Measurements from ENCODE around the gene TMIGD2. TPM values are rescaled to one million over a fixed set of nuclear protein-coding genes. Genes with fewer than 3 reads are reported as not detected.

TMIGD2 gene
- total and polyA plus RNA-seq, 2 donors from 2014 or later: 0.47 TPM; not detected in 1

- Histone ChIP-seq H3K9me3 (ENCODE audit: control insufficient read depth in 2 of 3, insufficient read depth in 1 of 3, low read length in 3 of 3) (no peaks in the 10 kb centered on the region), H3K27ac (ENCODE audit: low read depth in 2 of 2, low read length in 2 of 2) (no peak overlapping the region), H3K4me1 (ENCODE audit: control insufficient read depth in 2 of 3, insufficient read depth in 2 of 3, low read depth in 1 of 3, low read length in 3 of 3) (peaks cover 0 to 10% (median 0%) of the 10 kb centered on the region in 3 donors), H3K36me3 (ENCODE audit: control insufficient read depth in 2 of 3, insufficient read depth in 3 of 3, low read length in 3 of 3) (no peaks in the 10 kb centered on the region), H3K4me3 (ENCODE audit: low read length in 3 of 3) (no peak overlapping the region), H3K27me3 (ENCODE audit: control insufficient read depth, insufficient read depth, low read length) (no peaks in the 10 kb centered on the region), H3K9ac (ENCODE audit: low read length in 3 of 3) (no peak overlapping the region)
- intact Hi-C loops (cut with DNase I): no loop called here
- DNase-seq (no peak), FAIRE-seq (no peak)
- no peak for TF ChIP-seq CTCF (IDR thresholded peaks at IDR 0.05; ENCODE audit: borderline replicate concordance, extremely low read depth, insufficient read depth)
These were observed 22.0 kb upstream of the TMIGD2 start for GRCh38 chr19:4324228-4324627.

GRCh38 chr19:4323692-4324091 lies 21.5 kb upstream of the TMIGD2 start:
- intact Hi-C loops (cut with DNase I): no loop called here
- no peaks in the 10 kb centered on the region for H3K36me3 ChIP-seq (ENCODE audit: control insufficient read depth in 2 of 3, insufficient read depth in 3 of 3, low read length in 3 of 3)
- H3K27me3 ChIP-seq (ENCODE audit: control insufficient read depth, insufficient read depth, low read length): no peaks in the 10 kb centered on the region
- peaks cover 0 to 10% (median 0%) of the 10 kb centered on the region in 3 donors for H3K4me1 ChIP-seq (ENCODE audit: control insufficient read depth in 2 of 3, insufficient read depth in 2 of 3, low read depth in 1 of 3, low read length in 3 of 3)
- DNase-seq (no peak), FAIRE-seq (no peak)
- no peak overlapping the region for H3K27ac ChIP-seq (ENCODE audit: low read depth in 2 of 2, low read length in 2 of 2)
- H3K4me3 ChIP-seq (ENCODE audit: low read length in 3 of 3): no peak overlapping the region
- no peaks in the 10 kb centered on the region for H3K9me3 ChIP-seq (ENCODE audit: control insufficient read depth in 2 of 3, insufficient read depth in 1 of 3, low read length in 3 of 3)
- no peak for TF ChIP-seq CTCF (IDR thresholded peaks at IDR 0.05; ENCODE audit: borderline replicate concordance, extremely low read depth, insufficient read depth)
- no peak overlapping the region for H3K9ac ChIP-seq (ENCODE audit: low read length in 3 of 3)

DNA sequence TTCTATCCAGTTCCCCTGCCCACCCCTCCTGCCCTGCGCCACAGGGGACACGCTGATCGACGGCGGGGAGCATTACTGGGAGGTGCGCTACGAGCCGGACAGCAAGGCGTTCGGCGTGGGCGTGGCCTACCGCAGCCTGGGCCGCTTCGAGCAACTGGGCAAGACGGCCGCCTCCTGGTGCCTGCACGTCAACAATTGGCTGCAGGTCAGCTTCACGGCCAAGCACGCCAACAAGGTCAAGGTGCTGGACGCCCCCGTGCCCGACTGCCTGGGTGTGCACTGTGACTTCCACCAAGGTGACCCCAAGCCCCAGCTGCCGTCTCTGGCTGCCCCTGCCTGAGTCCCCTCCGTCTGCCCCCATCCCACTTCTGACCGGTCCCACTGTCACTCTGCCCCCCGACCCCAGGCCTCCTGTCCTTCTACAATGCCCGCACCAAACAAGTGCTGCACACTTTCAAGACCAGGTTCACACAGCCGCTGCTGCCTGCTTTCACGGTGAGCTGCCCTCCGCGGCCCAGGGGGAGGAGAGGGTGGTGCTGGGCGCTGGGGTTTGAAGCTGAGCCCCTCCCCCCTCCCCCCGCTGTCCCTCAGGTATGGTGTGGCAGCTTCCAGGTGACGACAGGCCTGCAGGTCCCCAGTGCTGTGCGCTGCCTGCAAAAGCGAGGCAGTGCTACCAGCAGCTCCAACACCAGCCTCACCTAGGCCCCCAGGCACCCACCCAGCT lies 20.9 kb upstream of the TMIGD2 start:
- Histone ChIP-seq H3K9ac (ENCODE audit: low read length in 3 of 3) (no peak overlapping the region), H3K36me3 (ENCODE audit: control insufficient read depth in 2 of 3, insufficient read depth in 3 of 3, low read length in 3 of 3) (no peaks in the 10 kb centered on the region), H3K9me3 (ENCODE audit: control insufficient read depth in 2 of 3, insufficient read depth in 1 of 3, low read length in 3 of 3) (no peaks in the 10 kb centered on the region), H3K27ac (ENCODE audit: low read depth in 2 of 2, low read length in 2 of 2) (no peak overlapping the region), H3K4me1 (ENCODE audit: control insufficient read depth in 2 of 3, insufficient read depth in 2 of 3, low read depth in 1 of 3, low read length in 3 of 3) (peaks cover 0 to 8% (median 0%) of the 10 kb centered on the region in 3 donors), H3K4me3 (ENCODE audit: low read length in 3 of 3) (no peak overlapping the region), H3K27me3 (ENCODE audit: control insufficient read depth, insufficient read depth, low read length) (no peaks in the 10 kb centered on the region)
- FAIRE-seq (no peak), DNase-seq (peak in 4 of 5 donors; percentile 39 to 83 (median 57))
- TF ChIP-seq CTCF (IDR thresholded peaks at IDR 0.05; ENCODE audit: borderline replicate concordance, extremely low read depth, insufficient read depth): no peak
- intact Hi-C loops (cut with DNase I): no loop called here

Data from kidney (tissue), 14 donors.